ENCODE data around the gene UFC1. TPM values are rescaled to one million over a fixed set of nuclear protein-coding genes. Genes with fewer than 3 reads are reported as not detected.

The UFC1 gene
- total RNA-seq, 4 donors from 2014 or later = 34.1 to 51.5 (median 37.6) TPM

- 83 to 86% methylated on average over 3 of the region's 3 CpGs for WGBS, 2 donors
- Histone ChIP-seq H3K36me3 (peaks cover 0 to 64% (median 0%) of the 10 kb centered on the region in 3 donors), H3K4me3 (no peak overlapping the region), H3K27me3 (no peaks in the 10 kb centered on the region), H3K27ac (peak overlapping the region in 1 of 4 donors; percentile 16), H3K9me3 (no peaks in the 10 kb centered on the region), H3K4me1 (peaks cover 0 to 38% (median 28%) of the 10 kb centered on the region in 4 donors)
- TF ChIP-seq EP300 (IDR thresholded peaks at IDR 0.05) (no peak), CTCF (IDR thresholded peaks at IDR 0.05) (no peak), POLR2A (IDR thresholded peaks at IDR 0.05) (no peak)
- no peak for DNase-seq (ENCODE audit: low spot score in 2 of 2)
Measured at GRCh38 chr1:161121042-161121650, 32.6 kb upstream of the UFC1 start.

GRCh38 chr1:161121834-161122233, 31.9 kb upstream of the UFC1 start:
- peaks cover 0 to 70% (median 0%) of the 10 kb centered on the region in 3 donors for H3K36me3 ChIP-seq
- 64 to 75% methylated on average over 4 of the region's 4 CpGs for WGBS, 2 donors
- no peaks in the 10 kb centered on the region for H3K27me3 ChIP-seq
- no peak for TF ChIP-seq CTCF (IDR thresholded peaks at IDR 0.05)
- TF ChIP-seq POLR2A (IDR thresholded peaks at IDR 0.05) = no peak
- no peak for TF ChIP-seq EP300 (IDR thresholded peaks at IDR 0.05)
- no peaks in the 10 kb centered on the region for H3K9me3 ChIP-seq
- H3K4me1 ChIP-seq = peaks cover 0 to 33% (median 21%) of the 10 kb centered on the region in 4 donors
- no peak overlapping the region for H3K27ac ChIP-seq
- no peak for DNase-seq (ENCODE audit: low spot score in 2 of 2)
- H3K4me3 ChIP-seq = no peak overlapping the region

- no peak overlapping the region for H3K27ac ChIP-seq
- no peak overlapping the region for H3K4me3 ChIP-seq
- no peaks in the 10 kb centered on the region for H3K27me3 ChIP-seq
- no peaks in the 10 kb centered on the region for H3K9me3 ChIP-seq
- TF ChIP-seq POLR2A (IDR thresholded peaks at IDR 0.05) (no peak), EP300 (IDR thresholded peaks at IDR 0.05) (no peak), CTCF (IDR thresholded peaks at IDR 0.05) (no peak)
- peaks cover 0 to 82% (median 0%) of the 10 kb centered on the region in 3 donors for H3K36me3 ChIP-seq
- H3K4me1 ChIP-seq = peaks cover 0 to 41% (median 23%) of the 10 kb centered on the region in 4 donors
- no peak for DNase-seq (ENCODE audit: low spot score in 2 of 2)
- WGBS, 2 donors = 84 to 86% methylated on average over 6 of the region's 6 CpGs
Measured at GRCh38 chr1:161122967-161123366, 30.8 kb upstream of the UFC1 start.

GRCh38 chr1:161127649-161128048, 26.1 kb upstream of the UFC1 start:
- Histone ChIP-seq H3K27me3 (no peaks in the 10 kb centered on the region), H3K4me3 (no peak overlapping the region), H3K36me3 (peaks cover 0 to 72% (median 13%) of the 10 kb centered on the region in 3 donors), H3K4me1 (peaks cover 0 to 51% (median 21%) of the 10 kb centered on the region in 4 donors), H3K9me3 (no peaks in the 10 kb centered on the region), H3K27ac (peak overlapping the region in 1 of 4 donors; percentile 29)
- DNase-seq (ENCODE audit: low spot score in 2 of 2) = no peak
- 76 to 90% methylated on average over 2 of the region's 2 CpGs for WGBS, 2 donors
- TF ChIP-seq CTCF (IDR thresholded peaks at IDR 0.05) (no peak), EP300 (IDR thresholded peaks at IDR 0.05) (no peak), POLR2A (IDR thresholded peaks at IDR 0.05) (no peak)

GRCh38 chr1:161128591-161129420, 25.0 kb upstream of the UFC1 start:
- H3K4me1 ChIP-seq = peaks cover 0 to 57% (median 26%) of the 10 kb centered on the region in 4 donors
- peaks cover 0 to 61% (median 13%) of the 10 kb centered on the region in 3 donors for H3K36me3 ChIP-seq
- DNase-seq (ENCODE audit: low spot score in 2 of 2) = no peak
- TF ChIP-seq CTCF (IDR thresholded peaks at IDR 0.05) = no peak
- no peak for TF ChIP-seq POLR2A (IDR thresholded peaks at IDR 0.05)
- TF ChIP-seq EP300 (IDR thresholded peaks at IDR 0.05) = no peak
- H3K4me3 ChIP-seq = no peak overlapping the region
- H3K27ac ChIP-seq = no peak overlapping the region
- no peaks in the 10 kb centered on the region for H3K9me3 ChIP-seq
- WGBS, 2 donors = 96 to 97% methylated on average over 4 of the region's 4 CpGs
- H3K27me3 ChIP-seq = no peaks in the 10 kb centered on the region

Data from tibial nerve (tissue), 4 donors.